IMR-90 (cell line): Measurements from ENCODE around the gene FOXP1. TPM values are rescaled to one million over a fixed set of nuclear protein-coding genes. Genes with fewer than 3 reads are reported as not detected.

Experiments
- ATAC-seq: fragments of 200-7000 bp; cut with Tn5 transposase; 2 replicates; pipeline ENCODE4 v1.9.1; 2020; ENCODE audit warnings: low read depth, mild to moderate bottlenecking, moderate library complexity
- BruUV-seq: library from RNA; stranded (reverse); fragments of 400-500 nt; replicated peaks from 2 replicates; lab custom pipeline; 2021; lab: Mats Ljungman, UMichigan
- CTCF ChIA-PET: fragments of 300-600 bp; formaldehyde crosslinking; extraction: SDS; loops from one replicate; lab custom pipeline; 2021; ENCODE audit warnings: antibody characterized with exemption; lab: Yijun Ruan, JAX
- POLR2A ChIA-PET: fragments of 300-600 bp; sonication (Branson Sonifier 250); formaldehyde crosslinking; loops from one replicate; lab custom pipeline; 2022; ENCODE audit warnings: antibody characterized with exemption; ENCODE audit not compliant: unreplicated experiment; lab: Charles Lee
- DNase-seq: peaks from one replicate; pipeline ENCODE4 v3.0.0; 2013
- H2AFZ ChIP-seq: replicated peaks from 2 replicates; pipeline ENCODE3; 2013; ENCODE audit warnings: low read length, mild to moderate bottlenecking; ENCODE audit not compliant: poor library complexity
- H2AK5ac ChIP-seq: 2 replicates; pipeline ENCODE4 v1.6.1; 2013; ENCODE audit warnings: low read depth, low read length, inconsistent platforms
- H2AK9ac ChIP-seq: replicated peaks from 2 replicates; pipeline ENCODE3; 2013; ENCODE audit warnings: mild to moderate bottlenecking, low read depth, low read length, moderate library complexity; ENCODE audit not compliant: poor library complexity
- H2BK120ac ChIP-seq: 2 replicates; pipeline ENCODE4 v1.6.1; 2013; ENCODE audit warnings: low read depth, low read length, inconsistent platforms
- H2BK15ac ChIP-seq: 3 replicates; pipeline ENCODE4 v1.6.1; 2013; ENCODE audit warnings: low read depth, low read length, inconsistent platforms
- H2BK20ac ChIP-seq: 2 replicates; pipeline ENCODE4 v1.6.1; 2013; ENCODE audit warnings: low read depth, mild to moderate bottlenecking, inconsistent platforms, low read length, moderate library complexity
- H2BK5ac ChIP-seq: 2 replicates; pipeline ENCODE4 v1.6.1; 2013; ENCODE audit warnings: mild to moderate bottlenecking, low read depth, low read length, inconsistent platforms; ENCODE audit not compliant: poor library complexity, severe bottlenecking
- H3K14ac ChIP-seq: replicated peaks from 2 replicates; pipeline ENCODE4 v1.6.1; 2013; ENCODE audit warnings: low read depth, low read length, inconsistent platforms
- H3K18ac ChIP-seq: 2 replicates; pipeline ENCODE4 v1.6.1; 2013; ENCODE audit warnings: low read depth, low read length, control low read depth
- H3K23ac ChIP-seq: 2 replicates; pipeline ENCODE4 v1.6.1; 2013; ENCODE audit warnings: low read depth, low read length, inconsistent platforms
- H3K27ac ChIP-seq: 2 replicates; pipeline ENCODE4 v1.5.1; 2013; ENCODE audit warnings: mild to moderate bottlenecking, control low read depth, low read length; ENCODE audit not compliant: insufficient read depth
- H3K27me3 ChIP-seq: 2 replicates; pipeline ENCODE4 v1.6.1; 2013; ENCODE audit warnings: low read length; ENCODE audit not compliant: control insufficient read depth, insufficient read depth
- H3K36me3 ChIP-seq: 2 replicates; pipeline ENCODE4 v1.6.1; 2013; ENCODE audit warnings: low read length, mixed read lengths; ENCODE audit not compliant: control insufficient read depth, insufficient read depth
- H3K4ac ChIP-seq: 2 replicates; pipeline ENCODE4 v1.6.1; 2013; ENCODE audit warnings: low read depth, low read length, inconsistent platforms
- H3K4me1 ChIP-seq: 2 replicates; pipeline ENCODE4 v1.6.1; 2013; ENCODE audit warnings: low read length, mixed read lengths; ENCODE audit not compliant: control insufficient read depth, insufficient read depth
- H3K4me2 ChIP-seq: 2 replicates; pipeline ENCODE4 v1.6.1; 2013; ENCODE audit warnings: low read depth, mild to moderate bottlenecking, control low read depth, low read length, moderate library complexity
- H3K4me3 ChIP-seq: 2 replicates; pipeline ENCODE4 v1.5.1; 2013; ENCODE audit warnings: low read depth, mild to moderate bottlenecking, control low read depth, low read length, moderate library complexity; ENCODE audit not compliant: insufficient read depth
- H3K56ac ChIP-seq: 2 replicates; pipeline ENCODE4 v1.6.1; 2013; ENCODE audit warnings: low read length, inconsistent platforms; ENCODE audit not compliant: insufficient read depth; ENCODE audit errors: extremely low read depth
- H3K79me1 ChIP-seq, 2 experiments: 2 replicates each; pipeline ENCODE4 v1.6.1; 2013; ENCODE audit warnings: low read length in 2 of 2, inconsistent platforms in 1 of 2, low read depth in 1 of 2
- H3K9ac ChIP-seq: 2 replicates; pipeline ENCODE4 v1.6.1; 2013; ENCODE audit warnings: low read depth, low read length, control low read depth
- H3K9me1 ChIP-seq: 2 replicates; pipeline ENCODE4 v1.6.1; 2013; ENCODE audit warnings: low read length, inconsistent platforms; ENCODE audit not compliant: insufficient read depth
- H3K9me3 ChIP-seq: 2 replicates; pipeline ENCODE4 v1.6.1; 2013; ENCODE audit warnings: low read length; ENCODE audit not compliant: control insufficient read depth, insufficient read depth
- H4K20me1 ChIP-seq: 2 replicates; pipeline ENCODE4 v1.6.1; 2013; ENCODE audit warnings: low read length, inconsistent platforms; ENCODE audit not compliant: insufficient read depth
- H4K5ac ChIP-seq: 2 replicates; pipeline ENCODE4 v1.6.1; 2013; ENCODE audit warnings: mild to moderate bottlenecking, low read depth, low read length, control low read depth
- H4K8ac ChIP-seq, 2 experiments: 2 replicates each; pipeline ENCODE4 v1.6.1; 2013; ENCODE audit warnings: low read depth in 2 of 2, low read length in 2 of 2, control low read depth in 1 of 2, inconsistent platforms in 1 of 2
- H4K91ac ChIP-seq: 2 replicates; pipeline ENCODE4 v1.6.1; 2013; ENCODE audit warnings: low read depth, low read length, inconsistent platforms; ENCODE audit not compliant: insufficient read depth
- BHLHE40 ChIP-seq: fragments of 150-350 bp; IDR thresholded peaks from 2 replicates; pipeline ENCODE4 v1.6.1; 2016; ENCODE audit warnings: mild to moderate bottlenecking, low read depth, low read length
- CEBPB ChIP-seq: IDR thresholded peaks from 2 replicates; pipeline ENCODE4 v1.6.1; 2012; ENCODE audit warnings: low read depth, low read length, improper control_type of control experiment
- CHD1 ChIP-seq: IDR thresholded peaks from 2 replicates; pipeline ENCODE4 v1.6.1; 2012; ENCODE audit warnings: low read depth, low read length, improper control_type of control experiment
- FOS ChIP-seq: fragments of 150-350 bp; IDR thresholded peaks from 2 replicates; pipeline ENCODE4 v1.6.1; 2016; ENCODE audit warnings: low read depth, low read length
- MAFK ChIP-seq: IDR thresholded peaks from 2 replicates; pipeline ENCODE4 v1.6.1; 2012; ENCODE audit warnings: low read depth, low read length, improper control_type of control experiment
- MAZ ChIP-seq: IDR thresholded peaks from 2 replicates; pipeline ENCODE4 v1.6.1; 2012; ENCODE audit warnings: low read depth, mild to moderate bottlenecking, low read length, improper control_type of control experiment, moderate library complexity, borderline replicate concordance
- MXI1 ChIP-seq: IDR thresholded peaks from 2 replicates; pipeline ENCODE4 v1.6.1; 2012; ENCODE audit warnings: low read depth, mild to moderate bottlenecking, low read length, moderate library complexity, borderline replicate concordance
- POLR2A ChIP-seq: IDR thresholded peaks from 2 replicates; pipeline ENCODE4 v1.6.1; 2012; ENCODE audit warnings: mild to moderate bottlenecking, low read depth, low read length
- RAD21 ChIP-seq: IDR thresholded peaks from 2 replicates; pipeline ENCODE4 v1.6.1; 2012; ENCODE audit warnings: low read length, improper control_type of control experiment
- RCOR1 ChIP-seq: IDR thresholded peaks from 2 replicates; pipeline ENCODE4 v1.6.1; 2012; ENCODE audit warnings: mild to moderate bottlenecking, low read length, improper control_type of control experiment; ENCODE audit not compliant: insufficient replicate concordance
- RFX5 ChIP-seq: IDR thresholded peaks from 2 replicates; pipeline ENCODE4 v1.8.0; 2012; ENCODE audit warnings: low read depth, mild to moderate bottlenecking, low read length, moderate library complexity
- SMC3 ChIP-seq: fragments of 150-350 bp; IDR thresholded peaks from 2 replicates; pipeline ENCODE4 v1.6.1; 2016; ENCODE audit warnings: low read depth, mild to moderate bottlenecking, antibody characterized with exemption, low read length, moderate library complexity
- WGBS, 2 experiments: methylation state at CpG; one replicate each; pipeline versions ENCODE4 v1.1.5 to v1.1.7; 2013; ENCODE audit warnings: missing lambda C conversion rate in 2 of 2; ENCODE audit not compliant: insufficient read length in 1 of 2; ENCODE audit errors: extremely low coverage in 2 of 2; 5-methylcytosine and 5-hydroxymethylcytosine counted together
- dilution Hi-C: fragments of 300-500 bp; cut with HindIII; formaldehyde crosslinking; loops from one replicate; pipeline ENCODE4 v1.14.3; 2018; ENCODE audit warnings: low sequenced_read_pairs; ENCODE audit not compliant: unreplicated experiment
- in situ Hi-C: fragments of 300-500 bp; cut with MboI; formaldehyde crosslinking; loops from 3 replicates; pipeline ENCODE4 v1.14.3; 2019; ENCODE audit warnings: low sequenced_read_pairs, inconsistent platforms, mixed read lengths
- intact Hi-C: fragments of 100-400 bp; cut with micrococcal nuclease; formaldehyde crosslinking; loops from 2 replicates; pipeline ENCODE4 v1.10.0; 2022
- polyA plus RNA-seq, 3 experiments: library from polyadenylated mRNA; depleted of rRNA; stranded (reverse); fragments of >200 nt; gene quantifications; 2 replicates each; pipeline ENCODE4 v1.2.3, GENCODE V29; 2012; ENCODE audit warnings: low replicate concordance in 1 of 3
- total RNA-seq: library from RNA; depleted of rRNA; stranded (reverse); fragments of >200 nt; gene quantifications from 2 replicates; pipeline ENCODE4 v1.2.3, GENCODE V29; 2012
- TF ChIP-seq, protein P1 (sequence below): conservative IDR thresholded peaks from 2 replicates; pipeline ENCODE4 v1.5.1; 2012; ENCODE audit warnings: mild to moderate bottlenecking, low read depth, low read length, improper control_type of control experiment
- TF ChIP-seq, protein P2 (sequence below): fragments of 150-350 bp; IDR thresholded peaks from 2 replicates; pipeline ENCODE4 v1.6.1; 2016; ENCODE audit warnings: low read depth, mild to moderate bottlenecking, low read length, moderate library complexity, borderline replicate concordance

Gene FOXP1
- total and polyA plus RNA-seq, 2 of the 4 experiments (the other 2 are of a cell fraction) = 37.0 to 132 TPM

DNA sequence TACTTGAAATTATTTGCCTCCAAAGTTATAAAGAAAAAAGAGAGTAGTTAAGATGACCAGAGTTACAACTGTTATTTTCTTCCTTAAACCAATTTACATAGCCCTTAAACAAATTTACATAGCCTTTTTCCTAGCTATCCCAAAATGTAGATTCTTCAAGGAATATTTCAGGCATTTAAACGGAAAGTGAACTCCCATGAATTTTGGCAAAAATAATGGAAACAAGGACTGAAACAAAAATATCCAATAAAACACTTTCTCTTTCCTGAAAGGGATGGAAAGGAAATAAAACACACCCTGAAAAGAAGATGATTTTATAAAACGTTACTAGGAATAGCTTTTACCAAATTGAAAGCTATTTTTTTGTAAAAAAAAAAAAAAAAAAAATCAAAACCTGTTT lies 418.6 kb downstream of the FOXP1 start:
- no CpG with 5 or more reads among the region's 2 CpGs for WGBS, 2 experiments
- Histone ChIP-seq H3K18ac (no peak overlapping the region), H3K36me3 (no peaks in the 10 kb centered on the region), H4K5ac (no peak overlapping the region), H4K8ac (no peak overlapping the region), H3K4me3 (no peak overlapping the region), H3K9me1 (peaks cover 7% of the 10 kb centered on the region), H3K79me1 (peaks cover 8 to 22% of the 10 kb centered on the region in 2 experiments), H4K91ac (no peak overlapping the region), H3K9me3 (peaks cover 3% of the 10 kb centered on the region; the same call in 1 of the 2 replicates), H3K4me2 (no peak overlapping the region), H2AK5ac (no peak overlapping the region), H3K56ac (no peak overlapping the region), H3K27me3 (no peaks in the 10 kb centered on the region), H2AK9ac (no peak overlapping the region), H4K20me1 (no peaks in the 10 kb centered on the region), H2BK20ac (no peak overlapping the region), H3K9ac (no peak overlapping the region), H2BK15ac (no peak overlapping the region), H2BK5ac (no peak overlapping the region), H3K4me1 (peaks cover 17% of the 10 kb centered on the region), H3K27ac (no peak overlapping the region), H3K14ac (no peak overlapping the region), H3K23ac (no peak overlapping the region), H2AFZ (no peak overlapping the region), H3K4ac (no peak overlapping the region), H2BK120ac (no peak overlapping the region)
- in situ Hi-C loops = no loop called here
- dilution Hi-C loops = no loop called here
- intact Hi-C loops = loop anchor here (5.0 kb wide), 1 partner anchor 98 kb away; no protein-coding TSS in a partner anchor
- BruUV-seq = no TSS peak
- TF ChIP-seq RFX5 = no peak
- no peak for TF ChIP-seq MAFK
- no peak for TF ChIP-seq CEBPB
- TF ChIP-seq POLR2A = no peak
- no peak for TF ChIP-seq RCOR1
- no peak for TF ChIP-seq CHD1
- no peak for TF ChIP-seq RAD21
- TF ChIP-seq MXI1 = no peak
- TF ChIP-seq, protein P1, sequence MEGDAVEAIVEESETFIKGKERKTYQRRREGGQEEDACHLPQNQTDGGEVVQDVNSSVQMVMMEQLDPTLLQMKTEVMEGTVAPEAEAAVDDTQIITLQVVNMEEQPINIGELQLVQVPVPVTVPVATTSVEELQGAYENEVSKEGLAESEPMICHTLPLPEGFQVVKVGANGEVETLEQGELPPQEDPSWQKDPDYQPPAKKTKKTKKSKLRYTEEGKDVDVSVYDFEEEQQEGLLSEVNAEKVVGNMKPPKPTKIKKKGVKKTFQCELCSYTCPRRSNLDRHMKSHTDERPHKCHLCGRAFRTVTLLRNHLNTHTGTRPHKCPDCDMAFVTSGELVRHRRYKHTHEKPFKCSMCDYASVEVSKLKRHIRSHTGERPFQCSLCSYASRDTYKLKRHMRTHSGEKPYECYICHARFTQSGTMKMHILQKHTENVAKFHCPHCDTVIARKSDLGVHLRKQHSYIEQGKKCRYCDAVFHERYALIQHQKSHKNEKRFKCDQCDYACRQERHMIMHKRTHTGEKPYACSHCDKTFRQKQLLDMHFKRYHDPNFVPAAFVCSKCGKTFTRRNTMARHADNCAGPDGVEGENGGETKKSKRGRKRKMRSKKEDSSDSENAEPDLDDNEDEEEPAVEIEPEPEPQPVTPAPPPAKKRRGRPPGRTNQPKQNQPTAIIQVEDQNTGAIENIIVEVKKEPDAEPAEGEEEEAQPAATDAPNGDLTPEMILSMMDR = no peak
- TF ChIP-seq, protein P2, sequence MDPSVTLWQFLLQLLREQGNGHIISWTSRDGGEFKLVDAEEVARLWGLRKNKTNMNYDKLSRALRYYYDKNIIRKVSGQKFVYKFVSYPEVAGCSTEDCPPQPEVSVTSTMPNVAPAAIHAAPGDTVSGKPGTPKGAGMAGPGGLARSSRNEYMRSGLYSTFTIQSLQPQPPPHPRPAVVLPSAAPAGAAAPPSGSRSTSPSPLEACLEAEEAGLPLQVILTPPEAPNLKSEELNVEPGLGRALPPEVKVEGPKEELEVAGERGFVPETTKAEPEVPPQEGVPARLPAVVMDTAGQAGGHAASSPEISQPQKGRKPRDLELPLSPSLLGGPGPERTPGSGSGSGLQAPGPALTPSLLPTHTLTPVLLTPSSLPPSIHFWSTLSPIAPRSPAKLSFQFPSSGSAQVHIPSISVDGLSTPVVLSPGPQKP = no peak
- no peak for TF ChIP-seq SMC3
- no peak for TF ChIP-seq MAZ
- no peak for TF ChIP-seq FOS
- TF ChIP-seq BHLHE40 = no peak
- DNase-seq (no peak), ATAC-seq (no peak)
- POLR2A ChIA-PET = interaction anchor here (0.5 kb wide), 1 partner anchor 38 kb away, joined by 3 read pairs; no protein-coding TSS in a partner anchor
- CTCF ChIA-PET = interaction anchor here (1.0 kb wide), 1 partner anchor 85 kb away, joined by 4 read pairs; no protein-coding TSS in a partner anchor
